Fibroblast of pulmonary artery (primary cell): ENCODE data around the gene TSTD1.
"Not testable (repeated sequence)": the region's sequence is repeated elsewhere in the genome, so short reads cannot be mapped to it uniquely, and the experiment has no call there.

ENCODE experiments used
- DNase-seq: peaks from one replicate; pipeline ENCODE4 v3.0.0-alpha.2; 2010; ENCODE audit warnings: low read depth
- H3K4me3 ChIP-seq: replicated peaks from 2 replicates; pipeline ENCODE4 v1.5.1; 2011; ENCODE audit warnings: low read depth, mild to moderate bottlenecking, control low read depth, low read length, moderate library complexity
- TF ChIP-seq, protein P1 (sequence below): IDR thresholded peaks from 2 replicates; pipeline ENCODE4 v1.5.1; 2011; ENCODE audit warnings: mild to moderate bottlenecking, control low read depth, low read length, inconsistent platforms; ENCODE audit errors: missing control alignments

Gene TSTD1

DNA sequence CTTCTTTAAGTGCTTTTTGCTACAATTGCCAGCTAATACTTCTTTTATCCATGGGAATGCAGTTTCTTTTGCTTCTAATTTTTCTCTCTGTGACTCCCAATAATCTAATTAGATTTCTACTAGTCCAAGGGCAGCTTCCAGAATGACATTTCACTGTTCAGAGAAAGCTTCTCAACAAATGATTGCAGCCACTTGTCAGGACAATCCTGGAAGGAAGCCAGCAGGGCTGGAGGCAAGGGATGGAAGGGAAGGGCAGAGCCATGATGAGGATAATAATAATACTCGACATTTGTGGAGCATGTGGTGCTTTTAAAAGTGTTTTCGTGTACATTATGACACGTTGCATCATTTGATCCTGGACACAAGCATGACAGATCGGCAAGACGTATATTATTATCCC is 37.2 kb downstream of the TSTD1 start:
- DNase-seq = peak; percentile 30
- no peak overlapping the region for H3K4me3 ChIP-seq
- TF ChIP-seq, protein P1, sequence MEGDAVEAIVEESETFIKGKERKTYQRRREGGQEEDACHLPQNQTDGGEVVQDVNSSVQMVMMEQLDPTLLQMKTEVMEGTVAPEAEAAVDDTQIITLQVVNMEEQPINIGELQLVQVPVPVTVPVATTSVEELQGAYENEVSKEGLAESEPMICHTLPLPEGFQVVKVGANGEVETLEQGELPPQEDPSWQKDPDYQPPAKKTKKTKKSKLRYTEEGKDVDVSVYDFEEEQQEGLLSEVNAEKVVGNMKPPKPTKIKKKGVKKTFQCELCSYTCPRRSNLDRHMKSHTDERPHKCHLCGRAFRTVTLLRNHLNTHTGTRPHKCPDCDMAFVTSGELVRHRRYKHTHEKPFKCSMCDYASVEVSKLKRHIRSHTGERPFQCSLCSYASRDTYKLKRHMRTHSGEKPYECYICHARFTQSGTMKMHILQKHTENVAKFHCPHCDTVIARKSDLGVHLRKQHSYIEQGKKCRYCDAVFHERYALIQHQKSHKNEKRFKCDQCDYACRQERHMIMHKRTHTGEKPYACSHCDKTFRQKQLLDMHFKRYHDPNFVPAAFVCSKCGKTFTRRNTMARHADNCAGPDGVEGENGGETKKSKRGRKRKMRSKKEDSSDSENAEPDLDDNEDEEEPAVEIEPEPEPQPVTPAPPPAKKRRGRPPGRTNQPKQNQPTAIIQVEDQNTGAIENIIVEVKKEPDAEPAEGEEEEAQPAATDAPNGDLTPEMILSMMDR = no peak

DNA sequence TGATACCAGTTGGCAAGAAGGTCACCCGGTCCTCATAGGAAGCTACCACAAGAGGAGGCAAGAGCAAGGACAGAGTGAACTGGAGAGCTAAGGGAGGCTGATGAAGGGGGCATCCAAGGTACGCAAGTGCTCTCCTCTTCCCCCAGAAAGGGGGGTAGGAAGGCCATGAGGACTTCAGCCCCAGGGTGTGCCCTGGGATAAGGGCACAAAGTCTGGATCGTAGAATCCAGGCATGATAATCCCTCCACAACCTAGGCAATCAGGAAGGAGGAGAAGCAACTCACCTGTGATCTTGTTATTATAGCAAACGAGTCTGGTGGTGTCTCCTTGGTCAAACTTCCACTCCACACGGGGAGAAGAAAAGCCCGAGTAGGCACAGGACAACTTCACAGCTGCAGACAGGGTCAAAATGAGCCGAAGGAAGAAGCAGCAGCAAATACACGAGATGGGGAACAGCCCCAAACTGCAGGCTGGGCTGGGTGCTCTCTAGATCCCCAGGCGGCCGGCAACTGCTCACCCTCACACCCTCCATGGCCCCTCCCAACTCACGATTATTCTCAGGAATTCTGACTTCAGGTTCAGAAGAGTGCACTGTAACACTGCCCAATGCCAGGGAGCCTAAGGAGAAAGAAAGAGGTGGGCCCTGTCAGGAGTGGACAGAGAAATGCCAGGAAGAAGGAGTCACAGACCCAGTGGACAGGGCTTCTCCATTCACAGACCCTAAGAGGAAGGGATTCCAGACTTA is 37.9 kb downstream of the TSTD1 start:
- DNase-seq = no peak
- H3K4me3 ChIP-seq = no peak overlapping the region
- TF ChIP-seq, protein P1 = no peak

DNA sequence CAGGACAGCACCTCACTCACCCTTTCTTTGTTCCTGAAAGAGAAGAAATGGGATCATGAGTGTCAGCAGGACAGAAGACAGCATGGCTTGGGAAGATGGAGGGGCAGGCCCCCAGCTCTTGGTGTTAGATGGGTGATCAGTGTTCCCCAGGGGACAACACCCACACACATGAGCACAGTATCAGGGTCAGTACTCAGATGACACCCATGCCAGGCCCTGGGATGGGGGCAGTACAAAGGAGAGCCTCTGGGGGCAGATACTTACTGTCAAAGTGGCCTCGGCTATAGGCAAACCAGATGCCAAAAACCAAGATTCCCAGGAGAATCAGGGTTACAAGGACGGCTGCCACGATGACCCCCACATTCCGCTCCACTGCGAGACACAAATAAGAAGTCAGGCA is 39.4 kb downstream of the TSTD1 start:
- TF ChIP-seq, protein P1 = no peak
- DNase-seq = no peak
- H3K4me3 ChIP-seq = no peak overlapping the region

DNA sequence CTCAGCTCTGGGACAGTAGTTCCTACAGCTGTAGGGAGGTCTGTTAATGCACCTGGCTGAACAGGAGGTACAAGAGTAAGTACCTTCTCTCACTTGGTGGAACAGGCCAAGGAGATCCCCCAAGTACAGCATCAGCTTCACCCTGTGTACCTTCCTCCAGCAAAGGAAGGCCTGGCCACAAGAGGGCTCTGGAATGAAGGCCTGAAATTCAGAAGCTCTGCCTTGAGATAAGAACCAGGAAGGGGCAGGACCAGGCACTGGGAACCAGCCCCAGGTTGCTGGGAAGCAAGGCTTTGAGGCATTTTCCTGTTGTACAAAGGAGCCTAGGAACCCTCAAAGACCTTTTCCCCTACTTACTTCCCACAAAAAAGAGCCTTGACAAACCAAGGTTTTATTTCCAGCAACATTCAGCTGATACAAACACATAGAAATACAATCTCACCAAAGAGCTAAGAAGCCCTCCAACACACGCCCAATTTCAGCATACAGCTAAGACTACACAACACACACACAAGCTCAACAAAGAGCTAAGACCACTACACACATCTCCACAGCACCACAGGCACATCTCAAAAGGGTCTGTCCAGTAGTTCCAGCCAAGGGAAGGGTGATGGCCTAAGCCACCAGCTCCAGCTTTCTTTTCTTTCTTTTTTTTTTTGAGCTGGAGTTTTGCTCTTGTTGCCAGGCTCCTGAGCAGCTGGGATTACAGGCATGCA is 41.3 kb downstream of the TSTD1 start:
- TF ChIP-seq, protein P1 = peak; percentile 98

DNA sequence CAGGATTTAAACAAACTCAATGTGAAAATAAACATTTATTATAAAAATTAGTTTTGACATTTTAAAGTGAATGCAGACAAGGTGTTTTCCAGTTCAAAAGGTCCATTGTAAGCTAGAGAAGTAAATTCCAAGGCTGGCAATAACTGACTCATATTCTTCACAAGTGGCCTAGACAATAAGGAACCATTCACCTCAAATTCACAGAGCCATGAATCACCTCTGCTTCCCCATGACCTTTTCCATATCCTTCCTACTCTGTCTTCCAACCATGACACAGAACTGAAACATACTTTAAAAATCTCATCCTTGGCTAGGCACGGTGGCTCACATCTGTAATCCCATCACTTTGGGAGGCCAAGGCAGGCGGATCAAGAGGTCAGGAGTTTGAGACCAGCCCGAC is 42.6 kb downstream of the TSTD1 start:
- DNase-seq = peak; percentile 60
- TF ChIP-seq, protein P1 = no peak

More for the DNA sequence above, 41.3 kb downstream of the TSTD1 start:
- peak; percentile 89 for DNase-seq
- no peak overlapping the region for H3K4me3 ChIP-seq

DNA sequence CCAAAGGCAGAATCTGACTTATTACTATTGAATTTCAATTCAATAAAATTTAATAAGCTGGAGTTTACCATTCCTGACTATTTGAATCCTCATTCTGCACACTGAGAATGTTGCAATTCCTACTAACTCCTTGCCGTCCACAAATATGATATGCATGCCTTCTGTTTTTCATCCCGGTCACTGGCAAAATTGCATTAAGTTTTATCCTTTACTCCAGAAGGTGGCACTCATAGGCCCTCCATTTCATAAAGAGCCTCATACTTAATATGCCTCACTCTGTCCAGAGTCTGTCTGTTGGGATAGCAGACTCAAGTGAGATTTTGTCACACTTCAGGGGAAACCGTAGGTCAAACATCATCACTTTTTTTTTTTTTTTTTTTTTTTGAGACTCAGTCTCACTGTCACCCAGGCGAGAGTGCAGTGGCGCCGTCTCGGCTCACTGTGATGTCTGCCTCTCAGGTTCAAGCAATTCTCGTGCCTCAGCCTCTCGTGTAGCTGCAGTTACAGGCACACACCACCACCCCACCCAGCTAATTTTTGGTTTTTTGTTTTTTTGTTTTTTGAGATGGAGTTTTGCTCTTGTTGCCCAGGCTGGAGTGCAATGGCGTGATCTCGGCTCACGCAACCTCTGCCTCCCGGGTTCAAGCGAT is 45.1 kb downstream of the TSTD1 start:
- TF ChIP-seq, protein P1 = peak; percentile 50
- no peak overlapping the region for H3K4me3 ChIP-seq
- DNase-seq = peak; percentile 88

More for the DNA sequence above, 42.6 kb downstream of the TSTD1 start:
- H3K4me3 ChIP-seq = no peak overlapping the region

DNA sequence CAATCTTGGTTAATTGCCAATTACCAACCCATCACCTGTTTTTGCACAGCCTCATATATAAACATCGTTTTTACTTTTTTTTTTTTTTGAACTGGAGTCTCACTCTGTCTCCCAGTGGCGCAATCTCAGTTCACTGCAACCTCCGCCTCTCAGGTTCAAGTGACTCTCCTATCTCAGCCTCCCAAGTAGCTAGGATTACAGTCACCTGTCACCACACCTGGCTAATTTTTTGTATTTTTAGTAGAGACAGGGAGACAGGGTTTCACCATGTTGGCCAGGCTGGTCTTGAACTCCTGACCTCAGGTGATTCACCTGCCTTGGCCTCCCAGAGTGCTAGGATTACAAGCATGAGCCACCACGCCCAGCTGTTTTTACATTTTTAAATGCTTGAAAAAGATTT is 46.7 kb downstream of the TSTD1 start:
- not testable (repeated sequence) for H3K4me3 ChIP-seq, DNase-seq
